ENCODE measurements around the gene ZNF837.
"Not testable (repeated sequence)": the region's sequence is repeated elsewhere in the genome, so short reads cannot be mapped to it uniquely, and the experiment has no call there.

Gene ZNF837

DNA sequence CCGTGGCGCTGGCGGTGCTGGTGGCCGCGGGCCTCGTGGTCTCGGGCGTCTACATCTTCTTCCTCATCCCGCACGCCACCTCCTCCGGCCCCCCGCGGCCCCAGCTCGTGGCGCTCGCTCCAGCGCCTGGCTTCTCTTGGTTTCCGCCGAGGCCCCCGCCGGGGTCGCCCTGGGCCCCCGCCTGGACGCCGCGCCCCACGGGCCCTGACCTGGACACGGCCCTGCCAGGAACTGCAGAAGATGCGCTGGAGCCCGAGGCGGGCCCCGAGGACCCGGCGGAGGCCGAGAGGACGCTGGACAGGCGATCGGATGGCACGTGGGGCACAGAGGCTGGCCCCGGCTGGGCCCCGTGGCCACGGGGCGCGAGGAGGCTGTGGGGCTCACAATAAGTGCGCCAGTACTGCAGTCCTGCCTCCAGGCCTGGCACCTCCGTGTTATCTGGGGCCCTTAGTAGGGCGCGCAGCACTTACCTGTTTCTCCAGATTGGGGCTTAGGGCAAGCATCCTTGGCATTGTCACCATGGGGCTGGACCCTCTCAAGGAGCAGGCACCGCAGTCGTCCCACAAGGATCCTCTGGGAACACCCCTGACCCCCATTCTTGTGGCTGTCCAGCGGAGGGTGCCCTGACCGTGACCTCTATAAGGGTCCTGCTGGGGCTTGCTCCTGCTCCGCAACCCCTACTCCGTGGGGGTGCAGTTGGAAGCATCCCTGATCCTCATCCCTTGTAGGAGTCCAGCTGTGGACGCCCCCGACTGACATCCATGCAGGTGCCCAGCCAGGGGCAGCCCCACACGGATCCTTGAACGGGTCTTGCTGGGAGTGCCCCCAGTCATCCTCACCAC is 16.1 kb upstream of the ZNF837 start:
- no peak for DNase-seq (ENCODE audit: low read depth)

DNA sequence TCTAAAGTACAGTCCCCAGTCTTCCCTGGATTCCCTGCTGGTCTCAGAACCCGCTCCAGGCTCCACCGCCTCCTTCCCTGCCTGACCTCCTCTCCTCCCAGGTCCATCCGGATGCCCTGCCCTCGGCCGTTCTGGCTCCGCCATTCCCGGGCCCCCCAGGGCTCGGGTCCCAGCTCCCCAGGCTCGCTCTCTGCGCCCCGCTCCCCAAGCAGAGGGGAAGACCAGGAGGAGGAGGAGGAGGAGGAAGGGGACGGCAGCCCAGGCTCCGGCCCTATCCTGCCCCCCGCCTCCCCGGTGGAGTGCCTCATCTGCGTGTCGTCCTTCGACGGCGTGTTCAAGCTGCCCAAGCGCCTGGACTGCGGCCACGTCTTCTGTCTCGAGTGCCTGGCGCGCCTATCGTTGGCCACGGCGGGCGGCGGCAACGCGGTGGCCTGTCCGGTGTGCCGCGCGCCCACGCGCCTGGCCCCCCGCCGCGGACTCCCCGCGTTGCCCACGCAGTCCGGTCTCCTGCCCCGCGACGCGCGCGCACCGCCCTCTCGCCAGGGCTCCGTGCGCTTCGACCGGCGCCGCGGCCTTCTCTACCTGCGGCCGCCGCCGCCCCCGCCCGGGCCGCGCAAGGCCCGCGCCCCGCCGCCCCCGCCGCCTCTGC is 15.3 kb upstream of the ZNF837 start:
- peak; percentile 16 for DNase-seq (ENCODE audit: low read depth)

DNA sequence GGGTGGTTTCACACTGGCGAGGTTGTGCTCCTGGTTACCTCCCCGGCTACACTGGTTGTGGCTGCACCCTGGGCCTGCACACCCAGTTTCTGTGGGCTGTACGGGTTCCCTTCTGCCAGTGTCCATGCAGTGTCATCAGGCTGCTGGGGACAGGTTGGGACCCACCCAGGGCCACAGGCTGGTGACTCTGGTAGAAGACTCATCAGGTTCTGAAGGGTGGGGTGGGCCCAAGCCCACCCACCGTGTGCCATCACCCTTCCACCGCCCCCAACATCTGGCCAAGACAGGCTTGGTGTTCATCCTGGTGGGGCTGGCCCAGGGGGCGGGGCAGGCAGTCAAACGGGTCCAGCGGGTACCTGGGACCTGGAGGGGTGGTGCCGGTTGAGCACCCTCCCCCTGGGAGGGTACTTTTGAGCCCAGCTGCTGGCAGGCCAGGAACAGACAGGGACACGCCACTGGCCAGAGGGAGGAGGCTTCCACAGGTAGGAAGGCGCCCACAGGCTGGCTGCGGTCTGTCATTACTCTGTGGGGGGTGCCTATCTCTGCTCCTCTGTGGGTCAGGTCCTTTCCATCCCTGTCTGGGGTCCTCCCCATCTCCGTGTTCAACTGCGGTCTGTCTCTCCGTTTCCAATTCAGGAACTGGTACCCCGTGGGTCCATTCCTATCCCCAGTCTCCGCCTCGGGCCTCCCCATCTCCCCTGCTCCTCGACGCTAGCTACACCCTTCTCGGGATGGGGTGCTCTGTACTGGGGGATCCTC is 14.6 kb upstream of the ZNF837 start, which contains the start of gene RNF225:
TSS of gene RNF225 (plus strand) at position 437 of the 759 bp plus-strand sequence. CDS start 434 bp downstream, outside the sequence.
- DNase-seq (ENCODE audit: low read depth) = peak; percentile 23

DNA sequence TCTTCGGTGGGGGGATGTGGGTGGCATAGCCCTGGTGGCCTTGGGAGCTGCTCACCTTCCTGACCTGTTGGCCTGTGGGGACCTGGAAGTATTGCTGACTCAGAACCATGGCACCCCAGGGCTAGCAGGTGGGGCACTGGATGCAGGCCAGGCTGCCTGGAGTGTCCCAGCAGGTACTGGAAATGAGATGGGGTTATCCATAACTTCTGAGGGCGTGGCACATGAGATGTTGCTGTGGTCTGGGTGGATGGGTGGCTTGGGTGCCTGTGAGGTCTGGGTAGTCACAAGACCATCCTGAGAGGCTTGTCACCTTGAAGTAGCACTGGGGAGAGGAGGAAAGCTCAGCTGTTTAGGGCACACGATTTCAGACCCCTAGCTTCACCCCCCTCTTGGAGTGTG is 14.0 kb upstream of the ZNF837 start:
- no peak for DNase-seq (ENCODE audit: low read depth)

DNA sequence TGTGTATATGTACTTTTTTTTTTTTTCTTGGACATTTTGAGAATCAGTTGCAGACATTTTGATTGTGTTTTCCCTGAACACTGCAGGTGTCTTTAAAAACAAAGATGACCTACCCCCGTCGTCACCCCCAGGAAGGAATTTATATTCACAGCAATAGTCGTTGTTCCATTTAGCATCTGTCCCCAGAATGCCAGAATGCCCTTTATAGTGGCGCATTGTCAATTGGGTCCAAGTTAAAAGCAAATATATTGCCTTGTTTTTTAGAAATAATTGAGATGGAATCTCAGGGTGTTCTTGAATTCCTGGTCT is 12.8 kb upstream of the ZNF837 start:
- DNase-seq (ENCODE audit: low read depth) = no peak

DNA sequence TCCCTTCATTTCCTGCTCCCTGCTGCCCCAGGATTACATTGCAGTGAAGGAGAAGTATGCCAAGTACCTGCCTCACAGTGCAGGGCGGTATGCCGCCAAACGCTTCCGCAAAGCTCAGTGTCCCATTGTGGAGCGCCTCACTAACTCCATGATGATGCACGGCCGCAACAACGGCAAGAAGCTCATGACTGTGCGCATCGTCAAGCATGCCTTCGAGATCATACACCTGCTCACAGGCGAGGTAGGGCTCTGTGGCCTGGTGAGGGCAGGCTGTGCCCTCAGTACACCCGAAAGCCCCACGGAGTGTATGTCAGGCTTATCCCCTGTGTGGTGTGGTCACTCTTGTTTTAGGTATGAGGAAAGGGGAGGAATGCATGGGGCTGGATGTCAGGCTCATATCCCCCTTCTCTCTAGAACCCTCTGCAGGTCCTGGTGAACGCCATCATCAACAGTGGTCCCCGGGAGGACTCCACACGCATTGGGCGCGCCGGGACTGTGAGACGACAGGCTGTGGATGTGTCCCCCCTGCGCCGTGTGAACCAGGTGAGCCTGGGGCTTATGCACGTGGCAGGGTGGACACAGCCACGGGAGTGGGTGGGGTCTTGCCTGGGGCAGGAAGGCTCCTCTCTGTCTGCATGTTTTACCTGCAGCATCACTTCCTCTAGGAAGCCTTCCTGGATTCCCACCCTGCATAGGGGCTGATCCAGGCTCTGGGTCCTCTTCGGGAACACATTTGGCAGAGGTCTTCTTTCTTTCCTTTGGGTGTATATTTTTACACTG is 12.3 kb upstream of the ZNF837 start:
- DNase-seq (ENCODE audit: low read depth) = no peak

DNA sequence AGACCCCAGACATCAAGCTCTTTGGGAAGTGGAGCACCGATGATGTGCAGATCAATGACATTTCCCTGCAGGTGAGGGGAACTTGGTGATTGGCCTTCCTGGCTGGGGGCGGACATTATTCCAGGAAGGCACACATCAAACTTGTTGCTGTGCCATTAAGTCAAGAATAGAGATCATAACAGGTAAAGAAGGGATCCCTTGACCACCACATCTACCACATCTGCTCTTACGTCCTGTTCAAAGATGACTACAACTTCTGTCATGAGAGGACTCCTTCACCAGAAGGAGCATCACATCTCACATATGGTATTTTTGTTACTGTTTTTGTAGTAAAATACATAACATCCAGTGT is 7.3 kb upstream of the ZNF837 start:
- DNase-seq (ENCODE audit: low read depth) = no peak

DNA sequence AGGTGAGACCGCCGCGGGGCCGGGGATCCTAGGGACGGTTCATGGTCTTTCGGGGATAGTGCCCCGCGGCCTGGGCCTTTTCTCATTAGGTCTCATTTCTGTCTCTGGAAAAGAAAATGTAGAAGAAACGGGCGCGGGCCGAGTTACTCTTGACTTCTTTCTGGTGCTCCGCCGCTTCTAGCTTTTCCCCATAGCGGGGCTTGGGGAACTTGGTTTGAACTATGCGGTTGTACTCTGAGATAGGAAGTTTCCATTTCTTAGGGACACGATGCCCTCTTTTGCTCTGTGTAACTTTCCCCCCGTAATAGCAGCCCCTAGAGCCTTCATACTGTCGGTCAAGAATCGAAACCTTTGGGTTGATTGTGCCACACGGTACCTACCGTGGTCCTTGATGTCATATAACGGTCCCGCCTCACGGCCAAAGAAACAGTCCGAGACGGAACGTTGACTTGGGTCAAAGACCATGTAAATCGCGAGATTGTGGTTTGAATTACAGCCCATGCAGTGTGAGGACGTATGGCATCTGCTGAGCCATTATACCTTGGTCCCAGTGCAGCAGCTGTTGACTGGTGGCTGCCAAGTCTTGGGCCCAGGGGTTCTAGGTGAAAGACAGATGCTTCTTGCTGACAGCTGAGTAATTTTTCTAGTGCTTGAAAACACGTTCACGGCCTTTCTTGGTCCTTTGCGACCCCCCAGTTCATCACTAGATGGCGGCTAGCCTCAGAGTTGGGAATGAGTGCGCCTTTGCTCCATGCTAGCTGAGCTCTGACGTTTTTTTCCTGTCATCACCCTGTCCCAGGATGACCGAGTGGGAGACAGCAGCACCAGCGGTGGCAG is 6.7 kb upstream of the ZNF837 start:
- no peak for DNase-seq (ENCODE audit: low read depth)

DNA sequence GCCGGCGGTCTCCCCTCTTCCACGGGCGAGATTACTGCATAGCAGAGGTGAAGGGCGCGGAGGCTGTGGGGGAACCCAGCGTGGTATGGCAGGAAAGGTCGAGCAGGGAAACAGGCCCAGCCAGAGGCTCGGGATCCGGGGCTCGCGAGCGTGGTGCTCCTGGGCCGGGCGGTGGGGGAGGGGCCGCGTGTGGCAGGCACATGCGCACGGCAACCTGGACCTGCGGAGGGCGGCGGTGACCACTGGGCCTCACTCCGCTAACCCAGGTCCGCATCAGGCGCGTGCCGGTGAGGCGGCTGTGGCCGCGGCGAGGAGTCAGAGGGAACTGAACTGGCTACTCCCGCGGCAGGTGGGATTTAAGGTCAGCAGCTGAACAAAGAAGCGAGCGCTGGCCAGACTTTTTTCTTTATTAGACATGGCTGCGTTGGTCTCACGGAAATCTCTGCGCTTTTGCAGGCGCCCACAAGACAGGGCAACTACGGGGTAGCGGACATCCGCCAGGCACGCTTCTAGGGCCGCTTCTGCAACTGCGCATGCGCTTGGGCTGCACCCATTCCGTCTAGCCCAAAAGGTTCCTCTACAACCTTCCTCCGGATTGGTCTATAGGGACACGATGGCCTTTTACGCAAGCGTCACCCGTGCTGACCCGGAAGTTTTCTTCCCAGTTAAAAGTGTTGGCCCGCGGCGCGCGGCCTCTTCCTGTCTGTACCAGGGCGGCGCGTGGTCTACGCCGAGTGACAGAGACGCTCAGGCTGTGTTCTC is 5.9 kb upstream of the ZNF837 start, which contains the start of gene RPS5:
TSS of gene RPS5 (plus strand) at position 694 of the 762 bp plus-strand sequence. CDS start 869 bp downstream, outside the sequence.
- DNase-seq (ENCODE audit: low read depth) = peak; percentile 93

DNA sequence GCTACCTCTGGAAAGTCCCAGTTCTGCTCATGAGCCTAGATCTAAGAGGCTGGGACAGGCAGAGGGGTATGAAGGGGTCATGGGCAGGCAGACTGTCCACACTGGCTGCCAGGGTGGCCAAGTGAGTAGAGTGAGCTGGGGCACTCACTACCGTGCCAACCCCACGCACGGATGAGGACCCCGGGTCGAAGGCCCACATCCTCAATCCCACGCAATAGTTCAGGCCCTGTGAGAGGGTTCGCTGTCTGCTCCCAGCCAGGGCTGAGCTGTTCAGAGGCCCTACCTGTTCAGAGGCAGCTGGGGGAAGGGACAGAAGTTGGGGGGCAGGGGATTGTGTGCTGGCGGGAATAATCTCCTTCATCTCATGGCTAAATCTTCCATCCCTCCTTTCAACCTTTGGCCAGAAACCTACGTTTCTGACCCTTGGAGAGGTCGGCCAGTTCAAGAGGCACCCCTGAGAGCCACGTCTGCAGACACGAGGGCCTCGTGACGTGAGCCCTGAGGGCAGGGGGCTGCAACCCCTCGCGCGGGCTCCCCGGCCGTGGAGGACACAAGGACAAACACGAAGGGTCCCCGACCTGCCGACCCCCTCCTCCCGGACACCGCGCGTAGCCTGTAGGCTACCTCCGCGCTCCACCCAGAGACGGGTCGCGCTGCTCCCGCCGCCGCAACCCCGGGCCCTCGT is 5.2 kb upstream of the ZNF837 start:
- DNase-seq (ENCODE audit: low read depth) = peak; percentile 38

DNA sequence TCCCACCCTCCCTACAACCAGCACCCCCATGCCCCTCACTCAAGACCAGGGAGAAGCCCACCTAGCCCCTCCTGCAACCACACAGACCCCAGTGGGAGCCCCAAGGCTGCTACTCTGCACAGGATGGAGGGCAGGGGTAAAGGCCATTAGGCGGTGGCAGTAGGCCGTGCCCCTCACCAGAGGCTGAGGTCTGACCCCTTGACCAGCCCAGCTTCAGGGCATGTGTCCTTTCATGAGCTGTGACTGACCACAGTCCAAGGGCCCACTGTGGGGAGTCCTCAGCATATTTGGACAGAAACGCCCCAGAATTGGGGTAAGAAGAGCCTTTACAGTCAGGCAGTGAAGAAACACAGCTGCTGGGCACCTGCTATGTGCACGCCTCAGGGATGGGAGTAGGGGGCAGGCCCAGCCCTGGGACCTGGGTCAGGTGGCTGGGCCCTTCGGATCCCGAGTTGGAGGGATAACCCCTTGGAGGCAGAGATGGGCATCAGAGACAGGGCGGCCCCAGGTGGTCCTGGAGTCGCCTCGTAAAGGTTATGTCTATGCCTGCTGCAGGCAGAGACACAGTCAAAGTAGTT is 4.6 kb upstream of the ZNF837 start:
- DNase-seq (ENCODE audit: low read depth) = no peak

DNA sequence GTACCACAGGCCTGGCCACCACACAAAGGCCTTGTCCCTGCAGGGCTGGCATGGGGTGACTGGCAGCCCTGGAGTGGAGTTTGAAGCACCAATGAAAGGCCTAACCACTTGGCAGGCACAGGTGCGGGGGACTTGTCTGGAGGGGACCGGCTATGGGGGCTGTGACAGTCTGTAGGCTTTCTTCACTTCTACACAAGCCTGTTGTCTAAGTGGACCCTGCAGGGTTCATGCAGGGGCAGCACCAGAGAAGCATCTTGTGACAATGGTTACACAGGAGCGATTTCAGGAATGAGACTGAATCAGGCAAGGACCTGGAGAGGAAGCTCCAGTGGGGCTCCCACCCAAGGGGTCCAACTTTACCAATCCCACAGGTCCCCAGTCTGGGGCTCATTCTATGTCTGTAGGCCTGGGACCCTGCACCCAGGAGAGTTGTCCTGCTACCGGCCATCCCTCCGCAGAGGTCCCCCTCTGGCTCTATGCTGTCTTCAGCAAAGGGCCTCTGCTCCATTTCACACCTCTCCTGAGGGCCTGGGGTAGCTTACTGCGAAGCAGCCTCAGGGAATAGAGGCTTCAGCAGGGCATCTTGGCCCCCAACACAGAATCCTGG is 2.3 kb upstream of the ZNF837 start:
- no peak for DNase-seq (ENCODE audit: low read depth)

DNA sequence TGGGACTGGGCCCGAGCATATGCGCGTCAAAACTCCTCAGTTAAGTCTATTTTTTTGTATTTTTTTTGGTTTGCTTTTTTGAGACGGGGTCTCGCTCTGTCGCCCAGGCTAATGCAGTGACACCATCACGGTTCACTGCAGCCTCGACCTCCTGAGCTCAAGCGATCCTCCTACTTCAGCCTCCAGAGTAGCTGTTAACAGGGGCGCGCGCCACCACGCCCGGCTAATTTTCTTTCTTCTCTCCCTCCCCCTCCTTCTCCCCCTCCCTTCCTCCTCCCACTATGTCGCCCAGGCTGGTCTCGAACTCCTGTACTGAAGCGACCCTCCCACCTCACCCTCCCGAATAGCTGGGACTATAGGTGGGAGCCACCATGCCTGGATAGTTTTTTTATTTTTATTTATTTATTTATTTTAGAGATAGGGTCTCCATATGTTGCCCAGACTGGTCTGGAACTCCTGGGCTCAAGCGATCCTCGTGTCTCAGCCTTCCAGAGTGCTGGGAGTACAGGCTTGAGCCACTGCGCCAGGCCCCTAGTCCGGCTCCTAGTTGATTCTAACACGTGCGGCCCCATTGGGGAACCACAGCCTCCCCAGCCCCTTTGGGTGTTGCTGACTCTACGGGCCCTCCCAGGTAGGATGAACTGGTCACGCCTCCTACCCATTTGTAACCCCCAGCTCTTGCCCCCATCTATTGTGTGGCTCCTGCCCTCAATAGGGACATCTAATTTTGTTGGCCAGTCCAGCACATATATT is 806 bp upstream of the ZNF837 start:
- DNase-seq (ENCODE audit: low read depth) = no peak

DNA sequence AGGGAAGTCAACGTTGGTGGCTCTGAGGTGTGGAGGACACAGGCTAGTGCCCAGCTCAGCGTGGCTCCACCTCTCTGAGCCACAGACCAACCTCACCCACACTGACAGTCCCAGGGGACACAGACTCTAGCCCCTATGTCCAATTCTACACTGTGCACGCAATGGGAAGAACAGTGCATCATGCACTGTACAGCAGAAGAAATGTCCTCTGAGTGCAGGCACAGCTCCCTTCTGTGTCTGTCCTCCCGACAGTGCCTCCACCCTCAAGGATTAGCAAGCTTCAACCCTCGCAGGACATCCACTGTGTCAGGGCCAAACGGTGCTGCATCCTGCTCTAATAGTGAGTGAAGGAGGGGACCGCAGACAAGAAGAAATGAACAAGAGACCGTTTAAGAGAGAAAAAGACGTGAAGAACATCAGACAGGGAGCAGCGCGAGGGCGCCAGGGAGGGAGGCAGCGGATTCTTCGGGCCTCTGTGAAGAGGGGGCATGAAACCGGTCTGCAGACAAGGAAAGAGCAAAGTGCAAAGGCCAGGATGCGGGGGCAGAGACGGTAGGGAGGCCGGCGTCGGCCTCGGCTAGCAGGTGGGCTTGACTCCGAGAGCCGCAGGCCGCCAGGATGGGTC is 681 bp downstream of the ZNF837 start:
- DNase-seq (ENCODE audit: low read depth) = no peak

DNA sequence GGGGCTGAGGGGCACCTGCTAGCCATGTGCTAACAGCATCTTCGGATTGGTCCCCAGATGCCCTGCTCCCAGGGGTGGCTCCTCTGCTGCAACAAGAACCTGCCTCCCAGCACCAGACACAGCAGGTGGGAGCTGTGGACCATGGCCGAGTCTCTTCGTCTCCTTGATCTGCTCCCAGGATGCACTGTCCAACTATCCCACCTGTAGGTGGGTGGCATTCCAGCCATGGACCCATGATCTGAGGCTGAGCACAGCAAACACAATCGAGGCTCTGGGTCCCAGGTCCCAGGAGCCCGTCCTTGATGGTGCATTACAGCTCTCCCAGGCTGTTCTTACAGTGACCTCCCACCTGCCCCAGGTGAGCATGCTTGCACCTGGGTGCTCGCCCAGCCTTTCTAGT is 1.6 kb downstream of the ZNF837 start:
- DNase-seq (ENCODE audit: low read depth) = no peak

DNA sequence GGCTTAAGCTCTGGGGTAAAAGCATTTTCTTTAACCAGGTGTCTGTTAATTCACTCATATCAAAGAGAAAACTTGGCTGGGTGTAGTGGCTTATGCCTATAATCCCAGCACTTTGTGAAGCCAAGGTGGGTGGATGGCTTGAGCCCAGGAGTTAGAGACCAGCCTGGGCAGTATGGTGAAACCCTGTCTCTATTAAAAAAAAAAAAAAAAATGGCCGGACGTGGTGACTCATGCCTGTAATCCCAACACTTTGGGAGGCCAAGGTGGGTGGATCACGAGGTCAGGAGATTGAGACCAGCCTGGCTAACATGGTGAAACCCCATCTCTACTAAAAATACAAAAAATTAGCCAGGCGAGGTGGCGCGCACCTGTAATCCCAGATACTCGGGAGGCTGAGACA is 4.1 kb downstream of the ZNF837 start:
- DNase-seq (ENCODE audit: low read depth) = not testable (repeated sequence)

DNA sequence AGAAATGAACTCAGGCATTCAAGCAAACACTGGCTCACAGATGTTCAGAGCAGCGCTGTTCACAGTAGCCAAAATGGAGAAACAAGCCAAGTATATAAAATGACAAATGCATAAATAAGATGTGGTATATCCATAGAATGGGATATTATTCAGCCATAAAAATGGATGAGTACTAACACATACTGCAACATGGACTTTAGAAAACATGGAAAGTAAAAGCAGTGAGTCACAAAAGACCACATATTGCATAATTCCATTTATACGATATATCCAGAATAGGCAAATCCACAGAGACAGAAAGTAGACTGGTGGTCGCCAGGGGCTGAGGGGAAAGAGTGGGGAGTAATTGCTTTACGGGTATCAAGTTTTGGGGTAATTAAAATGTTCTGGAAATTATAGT is 6.6 kb downstream of the ZNF837 start:
- DNase-seq (ENCODE audit: low read depth) = no peak

All from activated T-cell treated with anti-CD3 and anti-CD28 coated beads for 24 hours (primary cell).